GM19324 (cell line): Measurements from ENCODE around the gene ZCWPW2.

Experiments used
- ATAC-seq: cut with Tn5 transposase; IDR thresholded peaks from one replicate; pipeline ENCODE4 v1.9.1; 2021; ENCODE audit warnings: mild to moderate bottlenecking, moderate library complexity; ENCODE audit not compliant: unreplicated experiment, low FRiP score

Gene ZCWPW2

GRCh38 chr3:28348629-28349468 lies at the start of gene ZCWPW2, which contains the start of gene AZI2:
TSS of gene ZCWPW2 (plus strand) at chr3:28348721. CDS start at chr3:28413069, 64,348 bp downstream.
TSS of gene AZI2 (minus strand) at chr3:28348824. CDS start at chr3:28340617, 8,207 bp downstream.
- ATAC-seq = peak; percentile 97

- ATAC-seq = no peak
Measured at GRCh38 chr3:28299705-28300104, 48.8 kb upstream of the ZCWPW2 start.

- no peak for ATAC-seq
Measured at GRCh38 chr3:28300345-28300962, 48.1 kb upstream of the ZCWPW2 start.

- ATAC-seq = no peak
Measured at GRCh38 chr3:28301688-28302087, 46.8 kb upstream of the ZCWPW2 start.

- no peak for ATAC-seq
Measured at GRCh38 chr3:28308196-28308595, 40.3 kb upstream of the ZCWPW2 start.

- no peak for ATAC-seq
Measured at GRCh38 chr3:28315711-28316110, 32.8 kb upstream of the ZCWPW2 start.

- no peak for ATAC-seq
Measured at GRCh38 chr3:28316226-28316625, 32.3 kb upstream of the ZCWPW2 start.

GRCh38 chr3:28317438-28318022 lies 31.0 kb upstream of the ZCWPW2 start:
- ATAC-seq = no peak

- ATAC-seq = no peak
Measured at GRCh38 chr3:28320981-28321380, 27.5 kb upstream of the ZCWPW2 start.

- no peak for ATAC-seq
Measured at GRCh38 chr3:28322464-28322863, 26.1 kb upstream of the ZCWPW2 start.

GRCh38 chr3:28326458-28326926 lies 22.0 kb upstream of the ZCWPW2 start:
- ATAC-seq = peak; percentile 79

- no peak for ATAC-seq
Measured at GRCh38 chr3:28328188-28329151, 20.1 kb upstream of the ZCWPW2 start.

GRCh38 chr3:28334552-28334951 lies 14.0 kb upstream of the ZCWPW2 start:
- no peak for ATAC-seq

GRCh38 chr3:28335246-28335645 lies 13.3 kb upstream of the ZCWPW2 start:
- ATAC-seq = no peak

- ATAC-seq = no peak
Measured at GRCh38 chr3:28337230-28337629, 11.3 kb upstream of the ZCWPW2 start.

GRCh38 chr3:28343144-28343543 lies 5.4 kb upstream of the ZCWPW2 start:
- ATAC-seq = no peak

GRCh38 chr3:28345690-28346089 lies 2.8 kb upstream of the ZCWPW2 start:
- ATAC-seq = no peak

GRCh38 chr3:28347374-28348264 lies 902 bp upstream of the ZCWPW2 start:
- ATAC-seq = no peak

- no peak for ATAC-seq
Measured at GRCh38 chr3:28348265-28348628, 274 bp upstream of the ZCWPW2 start.
